ENCODE measurements around the gene KDR. TPM values are rescaled to one million over a fixed set of nuclear protein-coding genes. Genes with fewer than 3 reads are reported as not detected.

The KDR gene
- total and polyA plus RNA-seq, 2 donors (not counting 1 experiment from before 2014, with no cell fraction given), result not detected

GRCh38 chr4:55127053-55127452 lies 1.7 kb upstream of the KDR start:
- no CpG with 5 or more reads among the region's 3 CpGs for WGBS (ENCODE audit: insufficient coverage)
- no peak overlapping the region for H3K9ac ChIP-seq (ENCODE audit: low read length)
- ATAC-seq (ENCODE audit: low read depth) (no peak), DNase-seq (no peak)
- intact Hi-C loops (cut with micrococcal nuclease), result no loop called here
- Mint-ChIP-seq H3K27me3 (peaks cover 27% of the 10 kb centered on the region), H3K9me3 (ENCODE audit: insufficient read depth) (no peaks in the 10 kb centered on the region), H3K27ac (no peak overlapping the region), H3K4me1 (peaks cover 4% of the 10 kb centered on the region), H3K4me3 (no peak overlapping the region)
- peaks cover 0 to 24% (median 6%) of the 10 kb centered on the region in 4 experiments for H3K27me3 ChIP-seq (replicated peaks in 1 of 4; ENCODE audit: control extremely low read depth in 1 of 4, control insufficient read depth in 3 of 4, insufficient read depth in 4 of 4, low read length in 3 of 4)
- no peak overlapping the region for H3K27ac ChIP-seq (ENCODE audit: low read length in 2 of 2)
- no peak overlapping the region for H2AFZ ChIP-seq (ENCODE audit: insufficient read depth, low read depth, low read length, poor library complexity, severe bottlenecking)
- H4K20me1 ChIP-seq (ENCODE audit: control insufficient read depth, insufficient read depth, low read length, poor library complexity, severe bottlenecking), result no peaks in the 10 kb centered on the region
- no peaks in the 10 kb centered on the region for H3K36me3 ChIP-seq (replicated peaks in 1 of 2; ENCODE audit: control extremely low read depth in 1 of 2, control insufficient read depth in 1 of 2, extremely low read depth in 1 of 2, insufficient read depth in 2 of 2, low read length in 1 of 2)
- ChIA-PET POLR2A (no interaction called here), CTCF (no interaction called here)
- peaks cover 0 to 9% (median 2%) of the 10 kb centered on the region in 3 donors for H3K9me3 ChIP-seq (ENCODE audit: control extremely low read depth in 1 of 3, control insufficient read depth in 2 of 3, insufficient read depth in 1 of 3, low read length in 2 of 3)
- H3K79me2 ChIP-seq (ENCODE audit: control insufficient read depth, insufficient read depth, low read length), result no peaks in the 10 kb centered on the region
- H3K4me3 ChIP-seq (ENCODE audit: control extremely low read depth in 1 of 5, extremely low read depth in 1 of 5, insufficient read depth in 1 of 5, low read depth in 2 of 5, low read length in 4 of 5), result no peak overlapping the region
- H3K4me1 ChIP-seq (ENCODE audit: control insufficient read depth in 2 of 2, insufficient read depth in 2 of 2, low read length in 2 of 2), result no peaks in the 10 kb centered on the region
- no peak overlapping the region for H3K4me2 ChIP-seq (replicated peaks; ENCODE audit: low read depth, low read length, poor library complexity, severe bottlenecking)
- TF ChIP-seq EZH2 (IDR thresholded peaks at IDR 0.05; ENCODE audit: borderline replicate concordance, insufficient read depth, low read depth, low read length, poor library complexity, severe bottlenecking) (no peak), CTCF (IDR thresholded peaks at IDR 0.05) (no peak)

- ChIA-PET POLR2A (no interaction called here), CTCF (no interaction called here)
- WGBS (ENCODE audit: insufficient coverage), result 5% methylated on average over 29 of the region's 32 CpGs
- Histone ChIP-seq H3K9me3 (ENCODE audit: control extremely low read depth in 1 of 3, control insufficient read depth in 2 of 3, insufficient read depth in 1 of 3, low read length in 2 of 3) (peaks cover 0 to 9% (median 2%) of the 10 kb centered on the region in 3 donors), H3K36me3 (replicated peaks in 1 of 2; ENCODE audit: control extremely low read depth in 1 of 2, control insufficient read depth in 1 of 2, extremely low read depth in 1 of 2, insufficient read depth in 2 of 2, low read length in 1 of 2) (no peaks in the 10 kb centered on the region), H2AFZ (ENCODE audit: insufficient read depth, low read depth, low read length, poor library complexity, severe bottlenecking) (no peak overlapping the region), H3K4me2 (replicated peaks; ENCODE audit: low read depth, low read length, poor library complexity, severe bottlenecking) (peak overlapping the region; percentile 12), H3K4me1 (ENCODE audit: control insufficient read depth in 2 of 2, insufficient read depth in 2 of 2, low read length in 2 of 2) (no peaks in the 10 kb centered on the region), H3K79me2 (ENCODE audit: control insufficient read depth, insufficient read depth, low read length) (no peaks in the 10 kb centered on the region), H4K20me1 (ENCODE audit: control insufficient read depth, insufficient read depth, low read length, poor library complexity, severe bottlenecking) (no peaks in the 10 kb centered on the region), H3K27me3 (replicated peaks in 1 of 4; ENCODE audit: control extremely low read depth in 1 of 4, control insufficient read depth in 3 of 4, insufficient read depth in 4 of 4, low read length in 3 of 4) (peaks cover 0 to 24% (median 6%) of the 10 kb centered on the region in 4 experiments), H3K27ac (ENCODE audit: low read length in 2 of 2) (no peak overlapping the region), H3K9ac (ENCODE audit: low read length) (no peak overlapping the region), H3K4me3 (ENCODE audit: control extremely low read depth in 1 of 5, extremely low read depth in 1 of 5, insufficient read depth in 1 of 5, low read depth in 2 of 5, low read length in 4 of 5) (no peak overlapping the region)
- intact Hi-C loops (cut with micrococcal nuclease), result no loop called here
- peaks cover 4% of the 10 kb centered on the region for H3K4me1 Mint-ChIP-seq
- no peak for ATAC-seq (ENCODE audit: low read depth)
- H3K27ac Mint-ChIP-seq, result no peak overlapping the region
- no peaks in the 10 kb centered on the region for H3K9me3 Mint-ChIP-seq (ENCODE audit: insufficient read depth)
- no peak for DNase-seq
- H3K27me3 Mint-ChIP-seq, result peaks cover 28% of the 10 kb centered on the region
- H3K4me3 Mint-ChIP-seq, result no peak overlapping the region
- TF ChIP-seq EZH2 (IDR thresholded peaks at IDR 0.05; ENCODE audit: borderline replicate concordance, insufficient read depth, low read depth, low read length, poor library complexity, severe bottlenecking) (no peak), CTCF (IDR thresholded peaks at IDR 0.05) (no peak)
Observed at GRCh38 chr4:55125763-55126541, 557 bp upstream of the KDR start.

Measured in B cell (primary cell).